SU-DHL-6 (cell line): ENCODE data around the gene AP2A2.
"Not testable (repeated sequence)": the region's sequence is repeated elsewhere in the genome, so short reads cannot be mapped to it uniquely, and the experiment has no call there.

ENCODE experiments used
- H2AFZ ChIP-seq: fragments of 200-600 bp; sonication (generic); 2 replicates; pipeline ENCODE4 v1.6.1; 2014; ENCODE audit warnings: low read depth, mild to moderate bottlenecking, moderate library complexity, mixed read lengths, antibody characterized with exemption, low read length; ENCODE audit not compliant: severe bottlenecking
- H3F3A ChIP-seq: fragments of 200-600 bp; shearing (Covaris generic); 2 replicates; pipeline ENCODE4 v1.6.0; 2016; ENCODE audit warnings: antibody characterized with exemption, mild to moderate bottlenecking; ENCODE audit not compliant: insufficient read depth
- H3K27ac ChIP-seq: fragments of 200-600 bp; sonication (generic); 2 replicates; pipeline ENCODE4 v1.5.1; 2016; ENCODE audit warnings: low read depth, mild to moderate bottlenecking, low read length, moderate library complexity, mixed read lengths
- H3K27me3 ChIP-seq: fragments of 200-600 bp; sonication (generic), shearing (Covaris generic); 2 replicates; pipeline ENCODE4 v1.6.0; 2014; ENCODE audit warnings: mild to moderate bottlenecking, low read length
- H3K36me3 ChIP-seq: fragments of 200-600 bp; sonication (generic); 2 replicates; pipeline ENCODE4 v1.6.1; 2014; ENCODE audit warnings: mild to moderate bottlenecking, low read length, mixed read lengths
- H3K4me2 ChIP-seq: fragments of 300-600, 200-600 bp; shearing (Covaris generic), sonication (generic); 2 replicates; pipeline ENCODE4 v1.6.0; 2014; ENCODE audit warnings: low read length, low read depth, mild to moderate bottlenecking; ENCODE audit not compliant: poor library complexity, severe bottlenecking
- H3K4me3 ChIP-seq: fragments of 200-600 bp; sonication (generic); 2 replicates; pipeline ENCODE4 v1.5.1; 2014; ENCODE audit warnings: antibody characterized with exemption, low read length, mild to moderate bottlenecking, mixed read lengths; ENCODE audit not compliant: insufficient read depth, poor library complexity, severe bottlenecking
- H3K79me2 ChIP-seq: fragments of 200-600 bp; sonication (generic); 2 replicates; pipeline ENCODE4 v1.6.1; 2014; ENCODE audit warnings: mild to moderate bottlenecking, low read length, moderate library complexity; ENCODE audit not compliant: insufficient read depth
- H3K9ac ChIP-seq: fragments of 200-600 bp; sonication (generic); 2 replicates; pipeline ENCODE4 v1.7.0; 2014; ENCODE audit warnings: mild to moderate bottlenecking, low read length
- H3K9me2 ChIP-seq: fragments of 200-600 bp; sonication (generic); replicated peaks from 2 replicates; pipeline ENCODE4 v1.6.1; 2014; ENCODE audit warnings: low read length; ENCODE audit not compliant: insufficient read depth
- H3K9me3 ChIP-seq: fragments of 200-600 bp; sonication (generic); 2 replicates; pipeline ENCODE4 v1.6.1; 2014; ENCODE audit warnings: low read length, mixed read lengths; ENCODE audit not compliant: insufficient read depth
- H4K20me1 ChIP-seq: fragments of 200-600 bp; sonication (generic); 2 replicates; pipeline ENCODE4 v1.6.1; 2014; ENCODE audit warnings: low read depth, mild to moderate bottlenecking, antibody characterized with exemption, low read length, moderate library complexity, mixed read lengths
- CTCF ChIP-seq: fragments of 200-600 bp; sonication (generic); IDR thresholded peaks from one replicate; pipeline ENCODE4 v1.5.1; 2017; ENCODE audit warnings: antibody characterized with exemption, mild to moderate bottlenecking, low read length, moderate library complexity; ENCODE audit not compliant: insufficient read depth, poor library complexity, severe bottlenecking
- EZH2phosphoT487 ChIP-seq: fragments of 200-600 bp; sonication (generic), shearing (Covaris generic); conservative IDR thresholded peaks from 2 replicates; pipeline ENCODE4 v1.6.1; 2018; ENCODE audit warnings: mild to moderate bottlenecking, antibody characterized with exemption, low read length, moderate library complexity, mixed read lengths

Gene AP2A2

GRCh38 chr11:959608-960007 is 33.9 kb downstream of the AP2A2 start:
- TF ChIP-seq EZH2phosphoT487: no peak
- no peak for TF ChIP-seq CTCF
- H3K9me3 ChIP-seq: 0 out of 2 replicates have a peak, but pooled peaks cover 1% of the 10 kb centered on the region
- no peaks in the 10 kb centered on the region for H3K9me2 ChIP-seq
- H3F3A ChIP-seq: peaks cover 3% of the 10 kb centered on the region
- H4K20me1 ChIP-seq: no peaks in the 10 kb centered on the region
- no peaks in the 10 kb centered on the region for H3K27me3 ChIP-seq
- H2AFZ ChIP-seq: no peak overlapping the region
- H3K79me2 ChIP-seq: peaks cover 36% of the 10 kb centered on the region; the same call in 1 of the 2 replicates
- H3K4me3 ChIP-seq: no peak overlapping the region
- H3K4me2 ChIP-seq: no peak overlapping the region
- H3K9ac ChIP-seq: no peak overlapping the region
- H3K27ac ChIP-seq: no peak overlapping the region
- H3K36me3 ChIP-seq: no peaks in the 10 kb centered on the region

GRCh38 chr11:961310-961920 is 35.7 kb downstream of the AP2A2 start:
- not testable (repeated sequence) for H3K9me3 ChIP-seq, H3F3A ChIP-seq, H2AFZ ChIP-seq, H3K9me2 ChIP-seq, H3K27ac ChIP-seq, H3K4me3 ChIP-seq, H3K9ac ChIP-seq, H3K36me3 ChIP-seq, H4K20me1 ChIP-seq, H3K4me2 ChIP-seq, H3K27me3 ChIP-seq
- peaks cover 21% of the 10 kb centered on the region; the same call in 1 of the 2 replicates for H3K79me2 ChIP-seq

- Histone ChIP-seq H3K9me2 (no peaks in the 10 kb centered on the region), H3K36me3 (no peaks in the 10 kb centered on the region), H3K27me3 (no peaks in the 10 kb centered on the region), H3F3A (peaks cover 5% of the 10 kb centered on the region), H3K27ac (no peak overlapping the region), H3K79me2 (peaks cover 16% of the 10 kb centered on the region; the same call in 1 of the 2 replicates), H3K9me3 (0 out of 2 replicates have a peak, but pooled peaks cover 3% of the 10 kb centered on the region), H3K4me2 (no peak overlapping the region), H4K20me1 (no peaks in the 10 kb centered on the region), H3K4me3 (no peak overlapping the region), H3K9ac (no peak overlapping the region), H2AFZ (no peak overlapping the region)
- TF ChIP-seq CTCF: no peak
- no peak for TF ChIP-seq EZH2phosphoT487
Observed at GRCh38 chr11:961921-962320, 36.3 kb downstream of the AP2A2 start.

GRCh38 chr11:962688-963087 is 37.0 kb downstream of the AP2A2 start:
- Histone ChIP-seq H3K9ac (no peak overlapping the region), H3K9me3 (0 out of 2 replicates have a peak, but pooled peaks cover 3% of the 10 kb centered on the region), H3K27ac (no peak overlapping the region), H3K4me2 (no peak overlapping the region), H4K20me1 (no peaks in the 10 kb centered on the region), H3K9me2 (no peaks in the 10 kb centered on the region), H3K4me3 (no peak overlapping the region), H3F3A (peaks cover 5% of the 10 kb centered on the region), H3K79me2 (peaks cover 9% of the 10 kb centered on the region; the same call in 1 of the 2 replicates), H3K27me3 (no peaks in the 10 kb centered on the region), H2AFZ (no peak overlapping the region), H3K36me3 (no peaks in the 10 kb centered on the region)
- TF ChIP-seq CTCF (no peak), EZH2phosphoT487 (no peak)
